H9 (cell line): ENCODE measurements around the gene SUMO2. TPM values are rescaled to one million over a fixed set of nuclear protein-coding genes. Genes with fewer than 3 reads are reported as not detected.
A peak's percentile ranks its signal among the peaks of the same experiment; 100 is the strongest.

ENCODE experiments used
- DNase-seq: peaks from one replicate; pipeline ENCODE4 v3.0.0-alpha.2; 2017
- H2AFZ ChIP-seq: one replicate; pipeline ENCODE4 v1.6.1; 2013; ENCODE audit warnings: mild to moderate bottlenecking, low read length, control low read depth, moderate library complexity
- H2AK5ac ChIP-seq: 2 replicates; pipeline ENCODE4 v1.6.1; 2013; ENCODE audit warnings: low read length, control low read depth, mixed read lengths; ENCODE audit not compliant: insufficient read length
- H2BK120ac ChIP-seq: one replicate; pipeline ENCODE4 v1.6.1; 2013; ENCODE audit warnings: low read depth, mild to moderate bottlenecking, low read length, control low read depth, inconsistent platforms; ENCODE audit not compliant: poor library complexity, severe bottlenecking
- H2BK12ac ChIP-seq: 2 replicates; pipeline ENCODE4 v1.6.1; 2013; ENCODE audit warnings: low read length, control low read depth, mixed read lengths, low read depth; ENCODE audit not compliant: insufficient read length
- H2BK15ac ChIP-seq: 2 replicates; pipeline ENCODE4 v1.6.1; 2013; ENCODE audit warnings: low read depth, low read length, control low read depth
- H2BK20ac ChIP-seq: one replicate; pipeline ENCODE4 v1.6.1; 2013; ENCODE audit warnings: low read depth, mild to moderate bottlenecking, low read length, control low read depth, inconsistent platforms; ENCODE audit not compliant: poor library complexity, severe bottlenecking
- H2BK5ac ChIP-seq: 2 replicates; pipeline ENCODE4 v1.6.1; 2013; ENCODE audit warnings: low read length, control low read depth, mixed read lengths; ENCODE audit not compliant: insufficient read length
- H3K14ac ChIP-seq: 2 replicates; pipeline ENCODE4 v1.6.1; 2013; ENCODE audit warnings: low read length, control low read depth; ENCODE audit not compliant: insufficient read depth
- H3K18ac ChIP-seq: 2 replicates; pipeline ENCODE4 v1.6.1; 2013; ENCODE audit warnings: low read depth, mild to moderate bottlenecking, mixed read lengths, low read length, control low read depth; ENCODE audit not compliant: insufficient read length
- H3K23ac ChIP-seq: 2 replicates; pipeline ENCODE4 v1.6.1; 2013; ENCODE audit warnings: low read length, control low read depth, mixed read lengths, low read depth; ENCODE audit not compliant: insufficient read length
- H3K23me2 ChIP-seq: 2 replicates; pipeline ENCODE4 v1.6.1; 2013; ENCODE audit warnings: low read depth, mild to moderate bottlenecking, mixed read lengths, low read length, control low read depth; ENCODE audit not compliant: insufficient read length, poor library complexity, severe bottlenecking
- H3K27ac ChIP-seq: 2 replicates; pipeline ENCODE4 v1.5.1; 2013; ENCODE audit warnings: low read length, control low read depth, mixed read lengths, low read depth; ENCODE audit not compliant: insufficient read length
- H3K27me3 ChIP-seq: 2 replicates; pipeline ENCODE4 v1.6.1; 2013; ENCODE audit warnings: low read length, control low read depth, inconsistent platforms; ENCODE audit not compliant: insufficient read depth
- H3K4ac ChIP-seq: 2 replicates; pipeline ENCODE4 v1.6.1; 2013; ENCODE audit warnings: low read depth, mild to moderate bottlenecking, control low read depth, inconsistent platforms, low read length, moderate library complexity
- H3K4me1 ChIP-seq: 2 replicates; pipeline ENCODE4 v1.6.1; 2013; ENCODE audit warnings: low read length, control low read depth, inconsistent platforms; ENCODE audit not compliant: insufficient read depth
- H3K4me2 ChIP-seq: 2 replicates; pipeline ENCODE4 v1.6.1; 2013; ENCODE audit warnings: low read length, control low read depth, mixed read lengths; ENCODE audit not compliant: insufficient read length, insufficient read depth
- H3K56ac ChIP-seq: 2 replicates; pipeline ENCODE4 v1.6.1; 2013; ENCODE audit warnings: low read depth, mild to moderate bottlenecking, mixed read lengths, low read length, control low read depth; ENCODE audit not compliant: insufficient read length
- H3K79me1 ChIP-seq: 2 replicates; pipeline ENCODE4 v1.6.1; 2013; ENCODE audit warnings: low read depth, mild to moderate bottlenecking, moderate library complexity, low read length, control low read depth, inconsistent platforms; ENCODE audit not compliant: insufficient read depth, poor library complexity, severe bottlenecking
- H3K79me2 ChIP-seq: 2 replicates; pipeline ENCODE4 v1.6.1; 2013; ENCODE audit warnings: low read length, control low read depth, inconsistent platforms; ENCODE audit not compliant: insufficient read depth
- H3K9ac ChIP-seq: 2 replicates; pipeline ENCODE4 v1.6.1; 2013; ENCODE audit warnings: low read length, control low read depth, mixed read lengths; ENCODE audit not compliant: insufficient read length; ENCODE audit errors: extremely low read depth
- H3K9me3 ChIP-seq: one replicate; pipeline ENCODE4 v1.6.1; 2013; ENCODE audit warnings: low read depth, low read length, inconsistent platforms; ENCODE audit not compliant: control insufficient read depth
- H3T11ph ChIP-seq: one replicate; pipeline ENCODE4 v1.6.1; 2013; ENCODE audit warnings: mild to moderate bottlenecking, low read length, control low read depth, inconsistent platforms
- H4K20me1 ChIP-seq: one replicate; pipeline ENCODE4 v1.6.1; 2013; ENCODE audit not compliant: control insufficient read depth, insufficient read length, insufficient read depth
- H4K5ac ChIP-seq: 2 replicates; pipeline ENCODE4 v1.6.1; 2013; ENCODE audit warnings: low read depth, mild to moderate bottlenecking, mixed read lengths, low read length, control low read depth; ENCODE audit not compliant: insufficient read length
- H4K8ac ChIP-seq: replicated peaks from 2 replicates; pipeline ENCODE4 v1.6.1; 2013; ENCODE audit warnings: low read length, control low read depth, mixed read lengths, low read depth; ENCODE audit not compliant: insufficient read length
- H4K91ac ChIP-seq: 2 replicates; pipeline ENCODE4 v1.6.1; 2013; ENCODE audit warnings: low read depth, mild to moderate bottlenecking, moderate library complexity, mixed read lengths, low read length, control low read depth; ENCODE audit not compliant: insufficient read length
- H3K27ac Mint-ChIP-seq, 3 experiments: 2 replicates in 2 of 3; 3 replicates in 1 of 3; pipeline ENCODE4 v1.8.0; 2020 to 2021; ENCODE audit warnings: mixed read lengths in 3 of 3, mild to moderate bottlenecking in 1 of 3, moderate library complexity in 1 of 3
- H3K27me3 Mint-ChIP-seq: 2 replicates; pipeline ENCODE4 v1.8.0; 2021; ENCODE audit warnings: low read depth, mild to moderate bottlenecking, moderate library complexity, mixed read lengths
- H3K36me3 Mint-ChIP-seq, 3 experiments: 2 replicates in 2 of 3; 3 replicates in 1 of 3; pipeline ENCODE4 v1.8.0; 2020 to 2021; ENCODE audit warnings: low read depth in 3 of 3, mixed read lengths in 3 of 3; ENCODE audit not compliant: insufficient read depth in 1 of 3
- H3K4me1 Mint-ChIP-seq, 2 experiments: 2 replicates each; pipeline ENCODE4 v1.8.0; 2020; ENCODE audit warnings: mixed read lengths in 2 of 2
- H3K4me3 Mint-ChIP-seq, 2 experiments: 2 replicates in 1 of 2; 3 replicates in 1 of 2; pipeline ENCODE4 v1.8.0; 2020 to 2021; ENCODE audit warnings: mild to moderate bottlenecking in 2 of 2, mixed read lengths in 2 of 2, moderate library complexity in 1 of 2
- H3K9me3 Mint-ChIP-seq, 2 experiments: 2 replicates in 1 of 2; 3 replicates in 1 of 2; pipeline ENCODE4 v1.8.0; 2020; ENCODE audit warnings: mild to moderate bottlenecking in 2 of 2, mixed read lengths in 2 of 2, moderate library complexity in 1 of 2
- CTCF ChIP-seq: fragments of 200-600 bp; sonication (generic); conservative IDR thresholded peaks from 3 replicates; pipeline ENCODE4 v1.8.0; 2021; ENCODE audit warnings: antibody characterized with exemption, mild to moderate bottlenecking
- WGBS: extraction: QIAGEN DNeasy Blood & Tissue Kit; methylation state at CpG from one replicate; pipeline ENCODE4 v1.1.7; 2013; ENCODE audit warnings: missing lambda C conversion rate, low lambda C conversion rate, mixed read lengths; ENCODE audit not compliant: insufficient read length; ENCODE audit errors: extremely low coverage; 5-methylcytosine and 5-hydroxymethylcytosine counted together
- total RNA-seq: library from RNA; stranded (reverse); gene quantifications from 2 replicates; pipeline ENCODE4 v1.2.1, GENCODE V29; 2021

SUMO2 gene
- total RNA-seq, 1 experiment from 2014 or later, result 813 TPM

GRCh38 chr17:75151930-75152329, 30.8 kb downstream of the SUMO2 start:
- Histone ChIP-seq H3K23ac (no peak overlapping the region), H2BK12ac (no peak overlapping the region), H4K8ac (no peak overlapping the region), H2BK15ac (no peak overlapping the region), H3K9ac (peak overlapping the region; percentile 90), H3K18ac (no peak overlapping the region), H4K5ac (no peak overlapping the region), H2BK5ac (no peak overlapping the region), H3K79me1 (peaks cover 8% of the 10 kb centered on the region), H2BK20ac (no peak overlapping the region), H3K9me3 (no peaks in the 10 kb centered on the region), H4K91ac (no peak overlapping the region), H3K56ac (no peak overlapping the region), H2AK5ac (no peak overlapping the region), H3K27me3 (no peaks in the 10 kb centered on the region), H3K14ac (no peak overlapping the region), H3K4me1 (no peaks in the 10 kb centered on the region; the same call in 1 of the 2 replicates), H2AFZ (no peak overlapping the region), H3K79me2 (peaks cover 38% of the 10 kb centered on the region), H2BK120ac (no peak overlapping the region), H3T11ph (no peak overlapping the region), H3K4ac (no peak overlapping the region), H4K20me1 (no peaks in the 10 kb centered on the region), H3K4me2 (peak overlapping the region; percentile 95), H3K23me2 (peaks cover 8% of the 10 kb centered on the region), H3K27ac (no peak overlapping the region)
- Mint-ChIP-seq H3K4me1 (peaks cover 27 to 44% of the 10 kb centered on the region in 2 experiments), H3K4me3 (peak overlapping the region; percentile 94 to 99), H3K27me3 (peaks cover 2% of the 10 kb centered on the region; the same call in 1 of the 2 replicates), H3K9me3 (peaks cover 0 to 7% of the 10 kb centered on the region in 2 experiments; a peak in 2 of 5 replicates), H3K27ac (peak overlapping the region in 2 of 3 experiments; percentile 85 to 86; a peak in 3 of 7 replicates), H3K36me3 (peaks cover 34 to 47% (median 36%) of the 10 kb centered on the region in 3 experiments)
- no CpG with 5 or more reads among the region's 6 CpGs for WGBS
- no peak for TF ChIP-seq CTCF
- DNase-seq, result no peak
